ENCODE data around the gene EOLA1.
"Not testable (repeated sequence)": the region's sequence is repeated elsewhere in the genome, so short reads cannot be mapped to it uniquely, and the experiment has no call there.

The EOLA1 gene

DNA sequence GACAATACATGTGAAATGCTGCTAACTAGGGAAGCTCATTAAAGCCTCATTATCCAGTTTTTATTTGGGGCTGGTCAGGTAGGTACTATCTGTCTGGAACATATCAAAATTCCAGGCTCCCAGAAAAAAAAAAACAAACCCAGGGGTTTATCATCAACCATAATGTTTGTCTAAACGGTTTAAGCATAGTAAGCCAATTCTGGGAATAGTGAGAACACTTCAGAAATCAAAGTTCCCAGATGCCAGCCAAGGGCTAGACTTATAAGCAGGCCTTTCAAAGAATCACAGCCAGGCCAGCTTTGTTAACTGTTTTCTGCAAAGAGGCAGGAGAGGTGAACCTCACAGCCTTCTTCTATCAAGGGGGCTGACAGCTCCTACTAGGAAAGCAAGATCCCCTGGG is 43.8 kb upstream of the EOLA1 start:
- DNase-seq (ENCODE audit: extremely low spot score): no peak
- TF ChIP-seq FOXK2 (IDR thresholded peaks at IDR 0.05) (no peak), LEF1 (IDR thresholded peaks at IDR 0.05; ENCODE audit: borderline replicate concordance) (no peak), NFRKB (IDR thresholded peaks at IDR 0.05) (no peak), FOXA1 (IDR thresholded peaks at IDR 0.05) (no peak), CTBP1 (IDR thresholded peaks at IDR 0.05; ENCODE audit: borderline replicate concordance) (no peak), SUZ12 (IDR thresholded peaks at IDR 0.05) (no peak), L3MBTL2 (conservative IDR thresholded peaks at IDR 0.05) (no peak), ELF4 (IDR thresholded peaks at IDR 0.05) (no peak), BHLHE40 (IDR thresholded peaks at IDR 0.05; ENCODE audit: borderline replicate concordance) (no peak), HDGF (IDR thresholded peaks at IDR 0.05; ENCODE audit: borderline replicate concordance) (no peak), FOXM1 (IDR thresholded peaks at IDR 0.05; ENCODE audit: borderline replicate concordance) (no peak), SP1 (IDR thresholded peaks at IDR 0.05) (no peak), TARDBP (IDR thresholded peaks at IDR 0.05) (no peak), ZNF384 (IDR thresholded peaks at IDR 0.05) (no peak), ARNT (IDR thresholded peaks at IDR 0.05) (no peak)
- TF ChIP-seq, protein P1, sequence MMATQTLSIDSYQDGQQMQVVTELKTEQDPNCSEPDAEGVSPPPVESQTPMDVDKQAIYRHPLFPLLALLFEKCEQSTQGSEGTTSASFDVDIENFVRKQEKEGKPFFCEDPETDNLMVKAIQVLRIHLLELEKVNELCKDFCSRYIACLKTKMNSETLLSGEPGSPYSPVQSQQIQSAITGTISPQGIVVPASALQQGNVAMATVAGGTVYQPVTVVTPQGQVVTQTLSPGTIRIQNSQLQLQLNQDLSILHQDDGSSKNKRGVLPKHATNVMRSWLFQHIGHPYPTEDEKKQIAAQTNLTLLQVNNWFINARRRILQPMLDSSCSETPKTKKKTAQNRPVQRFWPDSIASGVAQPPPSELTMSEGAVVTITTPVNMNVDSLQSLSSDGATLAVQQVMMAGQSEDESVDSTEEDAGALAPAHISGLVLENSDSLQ (IDR thresholded peaks at IDR 0.05): no peak
- ChIA-PET POLR2A (no interaction called here), CTCF (no interaction called here)

DNA sequence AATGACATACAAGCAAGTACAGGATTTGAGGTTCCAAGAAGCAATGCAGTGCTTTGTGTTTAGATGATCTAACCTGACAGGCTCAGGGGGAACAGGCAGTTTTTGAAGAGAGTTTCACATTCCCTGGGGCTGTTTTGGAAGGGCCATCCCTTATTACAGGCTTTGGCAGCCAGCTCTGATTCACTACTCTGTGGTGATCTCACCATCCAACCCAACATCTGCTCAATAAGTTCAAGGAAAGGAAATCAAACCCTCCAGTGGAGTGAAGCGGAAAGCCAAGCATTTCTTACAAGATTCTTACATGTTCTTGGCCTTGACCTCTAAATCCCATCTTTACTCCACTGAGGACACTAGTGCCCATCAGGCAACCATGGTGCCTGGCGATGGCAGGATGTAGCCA is 43.2 kb upstream of the EOLA1 start:
- DNase-seq (ENCODE audit: extremely low spot score): no peak
- ChIA-PET POLR2A (no interaction called here), CTCF (no interaction called here)

DNA sequence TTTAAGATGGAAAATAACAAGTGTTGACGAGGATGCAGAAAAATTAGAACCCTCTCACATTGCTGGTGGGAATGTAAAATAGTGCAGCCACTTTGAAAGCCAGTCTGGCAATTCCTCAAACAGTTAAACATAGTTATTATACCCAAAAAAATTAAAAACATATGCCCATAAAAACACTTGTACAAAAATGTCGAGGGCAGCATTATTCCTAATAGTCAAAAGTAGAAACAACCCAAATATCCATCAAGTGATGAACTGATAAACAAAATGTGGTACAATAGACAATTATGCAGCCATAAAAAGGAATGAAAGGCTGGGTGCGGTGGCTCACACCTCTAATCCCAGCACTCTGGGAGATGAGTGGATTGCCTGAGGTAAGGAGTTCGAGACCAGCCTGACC is 42.0 kb upstream of the EOLA1 start:
- DNase-seq (ENCODE audit: extremely low spot score): no peak
- POLR2A ChIA-PET: no interaction called here
- TF ChIP-seq ELF4 (IDR thresholded peaks at IDR 0.05): no peak
- TF ChIP-seq, protein P1 (IDR thresholded peaks at IDR 0.05): no peak
- TF ChIP-seq HDGF (IDR thresholded peaks at IDR 0.05; ENCODE audit: borderline replicate concordance): no peak
- no peak for TF ChIP-seq FOXK2 (IDR thresholded peaks at IDR 0.05)
- TF ChIP-seq LEF1 (IDR thresholded peaks at IDR 0.05; ENCODE audit: borderline replicate concordance): no peak
- no peak for TF ChIP-seq FOXA1 (IDR thresholded peaks at IDR 0.05)
- no peak for TF ChIP-seq TARDBP (IDR thresholded peaks at IDR 0.05)
- no peak for TF ChIP-seq ARNT (IDR thresholded peaks at IDR 0.05)
- no peak for TF ChIP-seq SUZ12 (IDR thresholded peaks at IDR 0.05)
- no peak for TF ChIP-seq CTBP1 (IDR thresholded peaks at IDR 0.05; ENCODE audit: borderline replicate concordance)
- CTCF ChIA-PET: no interaction called here

More for the DNA sequence above, 43.2 kb upstream of the EOLA1 start:
- TF ChIP-seq ZNF384 (IDR thresholded peaks at IDR 0.05) (no peak), BHLHE40 (IDR thresholded peaks at IDR 0.05; ENCODE audit: borderline replicate concordance) (no peak)
- TF ChIP-seq, protein P1 (IDR thresholded peaks at IDR 0.05): no peak

DNA sequence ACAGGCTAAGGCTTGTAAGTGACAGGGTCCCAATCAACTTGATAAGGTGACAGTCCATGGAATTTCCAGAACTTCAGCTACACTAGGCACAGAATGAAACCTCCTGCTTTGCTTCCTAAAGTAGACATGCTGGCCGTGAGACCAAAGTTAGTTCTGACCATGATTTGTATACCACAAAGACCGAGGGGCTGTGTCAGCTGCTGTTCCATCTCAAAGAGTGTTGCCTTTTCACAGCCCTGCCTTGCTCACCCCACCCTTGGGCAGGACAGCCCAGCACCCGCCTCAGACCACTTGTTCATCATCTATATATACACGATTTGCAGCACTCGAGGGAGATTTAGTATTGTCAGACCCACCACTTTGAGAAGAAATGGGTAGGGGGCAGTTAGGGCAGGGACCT is 41.0 kb upstream of the EOLA1 start:
- no peak for TF ChIP-seq ARNT (IDR thresholded peaks at IDR 0.05)
- no peak for TF ChIP-seq L3MBTL2 (conservative IDR thresholded peaks at IDR 0.05)
- TF ChIP-seq, protein P1 (IDR thresholded peaks at IDR 0.05): no peak
- no peak for TF ChIP-seq LEF1 (IDR thresholded peaks at IDR 0.05; ENCODE audit: borderline replicate concordance)
- TF ChIP-seq FOXA1 (IDR thresholded peaks at IDR 0.05): no peak
- no peak for TF ChIP-seq BHLHE40 (IDR thresholded peaks at IDR 0.05; ENCODE audit: borderline replicate concordance)
- no peak for TF ChIP-seq NFRKB (IDR thresholded peaks at IDR 0.05)
- no peak for TF ChIP-seq CTBP1 (IDR thresholded peaks at IDR 0.05; ENCODE audit: borderline replicate concordance)
- TF ChIP-seq HDGF (IDR thresholded peaks at IDR 0.05; ENCODE audit: borderline replicate concordance): no peak
- no peak for TF ChIP-seq FOXK2 (IDR thresholded peaks at IDR 0.05)
- TF ChIP-seq SUZ12 (IDR thresholded peaks at IDR 0.05): no peak
- TF ChIP-seq TARDBP (IDR thresholded peaks at IDR 0.05): no peak
- TF ChIP-seq SP1 (IDR thresholded peaks at IDR 0.05): no peak
- TF ChIP-seq FOXM1 (IDR thresholded peaks at IDR 0.05; ENCODE audit: borderline replicate concordance): no peak
- TF ChIP-seq ELF4 (IDR thresholded peaks at IDR 0.05): no peak
- DNase-seq (ENCODE audit: extremely low spot score): no peak
- CTCF ChIA-PET: no interaction called here
- POLR2A ChIA-PET: no interaction called here

DNA sequence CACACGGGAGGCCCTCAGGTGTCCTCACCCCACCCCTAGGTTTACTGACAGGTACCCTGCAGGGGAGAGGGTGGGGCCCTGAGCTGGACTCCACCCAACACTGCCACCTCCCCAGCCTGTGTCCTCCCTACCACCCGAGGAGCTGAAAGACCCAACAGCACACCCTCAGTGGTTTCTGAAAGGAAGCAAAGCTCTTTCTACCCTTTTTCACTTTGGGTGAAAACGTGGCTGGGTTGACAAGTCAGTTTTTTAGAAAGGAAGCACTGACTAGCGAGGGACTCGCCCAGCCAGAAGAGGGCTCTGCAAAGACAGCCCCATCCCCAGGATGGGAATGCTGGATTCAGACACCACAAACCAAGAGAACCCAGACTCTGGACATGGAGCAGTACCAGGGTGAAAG is 37.9 kb upstream of the EOLA1 start:
- CTCF ChIA-PET: interaction anchor here (1.2 kb wide), 1 partner anchor 9 kb away, joined by 4 read pairs; no protein-coding TSS in a partner anchor
- POLR2A ChIA-PET; DNase-seq (ENCODE audit: extremely low spot score): not testable (repeated sequence)

DNA sequence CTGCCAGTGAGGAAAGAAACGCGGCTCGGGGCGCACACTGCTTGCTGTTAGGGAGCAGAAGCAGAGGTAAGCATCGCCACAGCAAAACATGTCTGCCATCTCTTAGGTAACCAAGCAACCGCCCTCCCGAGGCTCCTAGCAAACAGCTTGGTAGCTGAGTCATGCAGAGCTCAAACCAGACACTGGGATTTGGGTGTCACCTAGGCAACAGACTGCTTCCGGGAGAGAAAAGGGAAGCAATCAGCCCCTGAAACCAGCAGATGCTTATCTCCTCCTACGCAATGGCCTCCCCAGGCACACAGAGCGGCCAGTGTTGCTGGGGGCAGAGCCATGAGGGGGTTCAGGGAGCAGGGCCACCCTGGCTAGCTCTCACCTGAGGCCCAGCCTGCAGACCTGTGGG is 37.4 kb upstream of the EOLA1 start:
- POLR2A ChIA-PET; DNase-seq (ENCODE audit: extremely low spot score): not testable (repeated sequence)
- CTCF ChIA-PET: interaction anchor here (0.7 kb wide), 1 partner anchor 776 kb away, joined by 4 read pairs; no protein-coding TSS in a partner anchor

Data from HEK293T (cell line).